GM12878 (cell line): Measurements from ENCODE around the gene EPB41L4B. TPM values are rescaled to one million over a fixed set of nuclear protein-coding genes. Genes with fewer than 3 reads are reported as not detected.

ENCODE experiments used
- ATAC-seq: fragments of 200-7000 bp; cut with Tn5 transposase; 3 replicates; pipeline ENCODE4 v1.9.1; 2020; ENCODE audit warnings: mild to moderate bottlenecking, moderate library complexity
- BruUV-seq: library from RNA; stranded (reverse); fragments of 400-500 nt; replicated peaks from 2 replicates; lab custom pipeline; 2021; lab: Mats Ljungman, UMichigan
- CTCF ChIA-PET: fragments of 300-600 bp; sonication (Branson Sonifier 250); formaldehyde crosslinking; extraction: SDS; loops from one replicate; lab custom pipeline; 2021; ENCODE audit warnings: inconsistent platforms; lab: Yijun Ruan, JAX
- POLR2A ChIA-PET: fragments of 350-600 bp; formaldehyde crosslinking; extraction: SDS; loops from one replicate; lab custom pipeline; 2021; ENCODE audit warnings: inconsistent platforms; lab: Charles Lee
- RAD21 ChIA-PET: fragments of 300-600 bp; sonication (Branson Sonifier 250); formaldehyde crosslinking; loops from one replicate; lab custom pipeline; 2023; ENCODE audit warnings: antibody characterized with exemption; ENCODE audit not compliant: unreplicated experiment; lab: Charles Lee
- SMC1A ChIA-PET: fragments of 300-600 bp; sonication (Branson Sonifier 250); formaldehyde crosslinking; loops from one replicate; lab custom pipeline; 2023; ENCODE audit not compliant: unreplicated experiment, uncharacterized antibody; lab: Charles Lee
- DNase-seq: peaks from one replicate; pipeline ENCODE4 v3.0.0-alpha.2; 2011; ENCODE audit warnings: low read depth, low spot score
- FAIRE-seq: peaks from 3 replicates; lab custom pipeline; 2011; peaks lifted over from hg19 to GRCh38; lab: Jason Lieb, UNC
- H2AFZ ChIP-seq: 2 replicates; pipeline ENCODE4 v1.6.0; 2011; ENCODE audit warnings: low read depth, low read length, control low read depth; ENCODE audit not compliant: control insufficient read depth
- H3K27ac ChIP-seq: 2 replicates; pipeline ENCODE4 v1.5.1; 2011; ENCODE audit warnings: control low read depth; ENCODE audit not compliant: control insufficient read depth, insufficient read depth
- H3K27me3 ChIP-seq, 2 experiments: replicated peaks in 1 of 2; 2 replicates each; pipeline versions ENCODE4 v1.6.0 to v1.6.1; 2011; ENCODE audit warnings: low read length in 1 of 2; ENCODE audit not compliant: control insufficient read depth in 2 of 2, insufficient read depth in 2 of 2
- H3K36me3 ChIP-seq, 2 experiments: 2 replicates each; pipeline ENCODE4 v1.5.1; 2011; ENCODE audit warnings: low read length in 1 of 2; ENCODE audit not compliant: control insufficient read depth in 2 of 2, insufficient read depth in 2 of 2
- H3K4me1 ChIP-seq: 2 replicates; pipeline ENCODE4 v1.6.1; 2011; ENCODE audit warnings: mild to moderate bottlenecking, low read length, moderate library complexity, mixed read lengths; ENCODE audit not compliant: control insufficient read depth, insufficient read depth
- H3K4me2 ChIP-seq: 2 replicates; pipeline ENCODE4 v1.6.0; 2011; ENCODE audit warnings: control low read depth; ENCODE audit not compliant: control insufficient read depth, insufficient read depth
- H3K4me3 ChIP-seq: fragments of 200-600 bp; sonication (generic); 2 replicates; pipeline ENCODE4 v1.5.1; 2016
- H3K79me2 ChIP-seq: 2 replicates; pipeline ENCODE4 v1.6.0; 2011; ENCODE audit warnings: low read length; ENCODE audit not compliant: control insufficient read depth, insufficient read depth
- H3K9ac ChIP-seq: 2 replicates; pipeline ENCODE4 v1.8.0; 2011; ENCODE audit warnings: low read length, control low read depth, mixed read lengths; ENCODE audit not compliant: control insufficient read depth, insufficient read depth
- H3K9me3 ChIP-seq: replicated peaks from 3 replicates; pipeline ENCODE4 v1.5.1; 2011; ENCODE audit warnings: mild to moderate bottlenecking, low read length; ENCODE audit not compliant: control insufficient read depth, insufficient read depth
- H4K20me1 ChIP-seq: 2 replicates; pipeline ENCODE4 v1.6.0; 2011; ENCODE audit not compliant: control insufficient read depth, insufficient read depth
- HCFC1 ChIP-seq: fragments of 150-350 bp; IDR thresholded peaks from 2 replicates; pipeline ENCODE4 v1.6.1; 2014; ENCODE audit warnings: low read length
- MTA3 ChIP-seq: IDR thresholded peaks from 2 replicates; pipeline ENCODE4 v1.6.1; 2012; ENCODE audit warnings: low read length, inconsistent platforms, borderline replicate concordance
- MXI1 ChIP-seq: fragments of 150-350 bp; IDR thresholded peaks from 2 replicates; pipeline ENCODE4 v1.6.1; 2011; ENCODE audit warnings: low read depth, mild to moderate bottlenecking, inconsistent platforms, low read length, improper control_type of control experiment
- MYC ChIP-seq: IDR thresholded peaks from 2 replicates; pipeline ENCODE4 v1.6.1; 2011; ENCODE audit warnings: mild to moderate bottlenecking, low read length, moderate library complexity, inconsistent platforms; ENCODE audit not compliant: insufficient read depth, insufficient replicate concordance, insufficient read length, severe bottlenecking
- NFIC ChIP-seq: IDR thresholded peaks from 2 replicates; pipeline ENCODE4 v1.6.1; 2012; ENCODE audit warnings: low read depth, mild to moderate bottlenecking, inconsistent platforms, low read length, moderate library complexity
- NR2F1 ChIP-seq: fragments of 450-650 bp; conservative IDR thresholded peaks from 2 replicates; pipeline ENCODE4 v1.6.1; 2017; ENCODE audit warnings: mild to moderate bottlenecking
- PAX5 ChIP-seq: IDR thresholded peaks from 2 replicates; pipeline ENCODE4 v1.6.1; 2011; ENCODE audit warnings: low read depth, low read length, borderline replicate concordance
- POLR2A ChIP-seq: IDR thresholded peaks from 2 replicates; pipeline ENCODE4 v1.6.1; 2011; ENCODE audit warnings: low read depth, mild to moderate bottlenecking, low read length
- POU2F2 ChIP-seq: IDR thresholded peaks from 3 replicates; pipeline ENCODE4 v1.6.1; 2011; ENCODE audit warnings: low read depth, mild to moderate bottlenecking, low read length, borderline replicate concordance
- RUNX3 ChIP-seq: IDR thresholded peaks from 2 replicates; pipeline ENCODE4 v1.6.1; 2012; ENCODE audit warnings: low read length, inconsistent platforms
- SIX5 ChIP-seq: IDR thresholded peaks from 2 replicates; pipeline ENCODE4 v1.6.1; 2011; ENCODE audit warnings: mild to moderate bottlenecking, low read depth, low read length, moderate library complexity; ENCODE audit not compliant: severe bottlenecking
- SMAD5 ChIP-seq: IDR thresholded peaks from 2 replicates; pipeline ENCODE4 v1.6.1; 2016; ENCODE audit warnings: antibody characterized with exemption, low read depth
- WGBS: methylation state at CpG from one replicate; pipeline ENCODE4 v1.1.6; 2016; ENCODE audit warnings: low lambda C conversion rate; ENCODE audit not compliant: insufficient replicate concordance, insufficient coverage; ENCODE audit errors: missing lambda C conversion rate; 5-methylcytosine and 5-hydroxymethylcytosine counted together
- in situ Hi-C: fragments of 300-500 bp; cut with MboI; formaldehyde crosslinking; loops from 9 replicates; pipeline ENCODE4 v1.14.3; 2018; ENCODE audit warnings: mixed read lengths
- intact Hi-C: fragments of 100-400 bp; cut with micrococcal nuclease; formaldehyde crosslinking; loops from one replicate; pipeline ENCODE4 v1.14.2; 2022; ENCODE audit not compliant: unreplicated experiment
- polyA plus RNA-seq, 11 experiments: library from polyadenylated mRNA; depleted of rRNA in 4 of 11; unstranded in 6 of 11; stranded (reverse) in 5 of 11; fragments of >200 nt; fragmentation: Nextera tagmentation in 4 of 11; fragmentation: Illumina TruSeq in 1 of 11; extraction: Ambion mirVana in 4 of 11; extraction: Trizol in 1 of 11; gene quantifications; 1 replicate in 1 of 11; 2 replicates in 10 of 11; pipeline versions ENCODE4 v1.2.1 to v1.2.3, GENCODE V29; 2011 to 2016; ENCODE audit warnings: inconsistent platforms in 2 of 11, missing spikeins in 2 of 11, low read depth in 1 of 11
- total RNA-seq, 4 experiments: library from RNA; depleted of rRNA in 3 of 4; stranded (reverse); fragments of >200 nt in 3 of 4; fragmentation: Illumina TruSeq in 1 of 4; extraction: Trizol in 1 of 4; gene quantifications; 2 replicates each; pipeline versions ENCODE4 v1.2.1 to v1.2.3, GENCODE V29; 2013 to 2021
- TF ChIP-seq, protein P1 (sequence below): IDR thresholded peaks from 2 replicates; pipeline ENCODE4 v1.6.1; 2012; ENCODE audit warnings: low read depth, low read length, improper control_type of control experiment
- TF ChIP-seq, protein P2 (sequence below): fragments of 450-650 bp; IDR thresholded peaks from 2 replicates; pipeline ENCODE4 v1.6.1; 2017; ENCODE audit warnings: mild to moderate bottlenecking

Gene EPB41L4B
- total and polyA plus RNA-seq, 10 of the 15 experiments (the other 5 are each of a cell fraction or from before 2014, with no cell fraction given) = 0.04 to 0.75 (median 0.13) TPM; not detected in 1

DNA sequence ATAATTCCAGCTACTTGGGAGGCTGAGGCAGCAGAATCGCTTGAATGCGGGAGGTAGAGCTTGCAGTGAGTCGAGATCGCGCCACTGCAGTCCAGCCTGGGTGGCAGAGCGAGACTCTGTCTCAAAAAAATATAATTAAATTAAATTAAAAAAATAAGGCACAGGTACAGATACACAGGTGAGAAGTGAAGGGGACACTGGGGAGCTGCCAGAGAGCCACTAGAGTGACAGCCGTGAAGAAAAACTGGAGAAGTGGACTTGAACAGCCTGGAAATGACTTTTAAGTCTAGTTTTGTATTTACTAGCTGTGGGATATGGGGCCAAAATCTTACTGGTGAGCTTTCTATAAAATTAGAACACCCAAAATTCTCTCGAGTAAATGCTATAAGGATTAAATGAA, 15.1 kb downstream of the EPB41L4B start:
- ATAC-seq = no peak
- RAD21 ChIA-PET = no interaction called here
- no peak for DNase-seq
- in situ Hi-C loops (no loop called here), intact Hi-C loops (loop anchor here (2.0 kb wide), 1 partner anchor 21 kb away; no protein-coding TSS in a partner anchor)
- no peaks in the 10 kb centered on the region for H4K20me1 ChIP-seq
- peaks cover 0 to 1% of the 10 kb centered on the region in 2 experiments; a peak in 2 of 4 replicates for H3K27me3 ChIP-seq
- H3K4me1 ChIP-seq = no peaks in the 10 kb centered on the region
- no peak overlapping the region for H3K4me3 ChIP-seq
- H3K9ac ChIP-seq = no peak overlapping the region
- TF ChIP-seq, protein P1, sequence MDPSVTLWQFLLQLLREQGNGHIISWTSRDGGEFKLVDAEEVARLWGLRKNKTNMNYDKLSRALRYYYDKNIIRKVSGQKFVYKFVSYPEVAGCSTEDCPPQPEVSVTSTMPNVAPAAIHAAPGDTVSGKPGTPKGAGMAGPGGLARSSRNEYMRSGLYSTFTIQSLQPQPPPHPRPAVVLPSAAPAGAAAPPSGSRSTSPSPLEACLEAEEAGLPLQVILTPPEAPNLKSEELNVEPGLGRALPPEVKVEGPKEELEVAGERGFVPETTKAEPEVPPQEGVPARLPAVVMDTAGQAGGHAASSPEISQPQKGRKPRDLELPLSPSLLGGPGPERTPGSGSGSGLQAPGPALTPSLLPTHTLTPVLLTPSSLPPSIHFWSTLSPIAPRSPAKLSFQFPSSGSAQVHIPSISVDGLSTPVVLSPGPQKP = no peak
- no peak for TF ChIP-seq RUNX3
- H3K27ac ChIP-seq = no peak overlapping the region
- H3K4me2 ChIP-seq = no peak overlapping the region
- H3K79me2 ChIP-seq = no peaks in the 10 kb centered on the region
- CTCF ChIA-PET = interaction anchor here (0.6 kb wide), 1 partner anchor 47 kb away, joined by 3 read pairs; no protein-coding TSS in a partner anchor
- 83% methylated on average over 8 of the region's 8 CpGs for WGBS
- H2AFZ ChIP-seq = no peak overlapping the region
- no TSS peak for BruUV-seq
- H3K9me3 ChIP-seq = no peaks in the 10 kb centered on the region
- SMC1A ChIA-PET = interaction anchor here (1.3 kb wide), 1 partner anchor 11 kb away, joined by 3 read pairs; no protein-coding TSS in a partner anchor
- POLR2A ChIA-PET = no interaction called here
- FAIRE-seq = no peak
- H3K36me3 ChIP-seq = no peaks in the 10 kb centered on the region

DNA sequence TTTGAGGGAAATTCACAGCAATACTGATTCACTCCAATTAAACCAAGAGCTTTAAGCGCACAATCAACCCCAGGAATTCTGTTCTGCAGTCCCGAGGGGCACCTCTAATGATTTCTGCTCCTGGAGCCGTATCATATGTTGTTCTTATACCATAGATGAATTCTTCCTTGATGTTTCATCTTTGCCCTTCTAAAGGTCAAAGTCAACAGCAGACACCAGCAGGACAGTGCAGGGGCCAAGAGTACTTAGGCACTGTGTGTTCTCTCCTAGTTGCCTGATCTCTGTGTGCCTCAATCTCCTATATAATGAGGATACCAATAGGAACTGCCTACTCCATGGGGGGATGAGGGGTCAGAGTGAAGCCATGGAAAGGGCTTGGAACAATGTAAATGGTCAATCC, 16.5 kb downstream of the EPB41L4B start:
- Histone ChIP-seq H4K20me1 (no peaks in the 10 kb centered on the region), H3K27ac (no peak overlapping the region), H3K9ac (no peak overlapping the region), H3K9me3 (no peaks in the 10 kb centered on the region), H3K4me3 (no peak overlapping the region), H3K4me2 (no peak overlapping the region), H3K27me3 (peaks cover 0 to 1% of the 10 kb centered on the region in 2 experiments; a peak in 2 of 4 replicates), H3K4me1 (no peaks in the 10 kb centered on the region), H3K79me2 (no peaks in the 10 kb centered on the region), H3K36me3 (no peaks in the 10 kb centered on the region), H2AFZ (no peak overlapping the region)
- intact Hi-C loops = loop anchor here (2.0 kb wide), 1 partner anchor 20 kb away; no protein-coding TSS in a partner anchor
- no TSS peak for BruUV-seq
- ChIA-PET POLR2A (no interaction called here), SMC1A (no interaction called here), CTCF (interaction anchor here (0.5 kb wide), 1 partner anchor 729 kb away, joined by 3 read pairs; no protein-coding TSS in a partner anchor), RAD21 (no interaction called here)
- 18% methylated on average over 3 of the region's 3 CpGs for WGBS
- in situ Hi-C loops = no loop called here
- FAIRE-seq (no peak), DNase-seq (no peak), ATAC-seq (no peak)
- TF ChIP-seq MTA3 (no peak), SIX5 (no peak), POLR2A (no peak), MYC (no peak), NR2F1 (no peak), NFIC (no peak), SMAD5 (no peak), MXI1 (no peak), POU2F2 (no peak), HCFC1 (no peak), PAX5 (no peak)
- TF ChIP-seq, protein P2, sequence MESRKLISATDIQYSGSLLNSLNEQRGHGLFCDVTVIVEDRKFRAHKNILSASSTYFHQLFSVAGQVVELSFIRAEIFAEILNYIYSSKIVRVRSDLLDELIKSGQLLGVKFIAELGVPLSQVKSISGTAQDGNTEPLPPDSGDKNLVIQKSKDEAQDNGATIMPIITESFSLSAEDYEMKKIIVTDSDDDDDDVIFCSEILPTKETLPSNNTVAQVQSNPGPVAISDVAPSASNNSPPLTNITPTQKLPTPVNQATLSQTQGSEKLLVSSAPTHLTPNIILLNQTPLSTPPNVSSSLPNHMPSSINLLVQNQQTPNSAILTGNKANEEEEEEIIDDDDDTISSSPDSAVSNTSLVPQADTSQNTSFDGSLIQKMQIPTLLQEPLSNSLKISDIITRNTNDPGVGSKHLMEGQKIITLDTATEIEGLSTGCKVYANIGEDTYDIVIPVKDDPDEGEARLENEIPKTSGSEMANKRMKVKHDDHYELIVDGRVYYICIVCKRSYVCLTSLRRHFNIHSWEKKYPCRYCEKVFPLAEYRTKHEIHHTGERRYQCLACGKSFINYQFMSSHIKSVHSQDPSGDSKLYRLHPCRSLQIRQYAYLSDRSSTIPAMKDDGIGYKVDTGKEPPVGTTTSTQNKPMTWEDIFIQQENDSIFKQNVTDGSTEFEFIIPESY = no peak
- TF ChIP-seq, protein P1 = no peak
